ENCODE measurements around the gene FGFR3.

DNA sequence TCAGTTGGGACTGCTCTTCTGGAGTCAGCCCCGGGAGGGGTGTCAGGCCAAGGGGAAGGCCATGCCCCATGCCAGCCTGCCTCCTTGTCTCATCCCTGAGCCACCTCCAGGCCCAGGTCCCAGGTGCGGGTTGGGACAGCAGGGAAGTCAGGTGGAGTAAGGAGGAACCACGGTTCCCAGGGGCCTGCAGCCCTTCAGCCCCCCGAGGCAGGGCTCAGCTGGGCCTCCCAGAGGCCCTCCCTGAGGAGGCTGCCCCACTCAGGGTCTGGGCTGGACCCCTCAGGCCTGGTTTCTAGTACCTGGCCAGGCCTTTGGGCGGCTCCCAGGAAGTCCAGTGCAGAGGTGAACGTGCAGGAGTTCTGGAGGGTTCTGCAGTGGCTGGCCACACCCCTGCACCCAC is 23.4 kb upstream of the FGFR3 start:
- TF ChIP-seq, protein P1, sequence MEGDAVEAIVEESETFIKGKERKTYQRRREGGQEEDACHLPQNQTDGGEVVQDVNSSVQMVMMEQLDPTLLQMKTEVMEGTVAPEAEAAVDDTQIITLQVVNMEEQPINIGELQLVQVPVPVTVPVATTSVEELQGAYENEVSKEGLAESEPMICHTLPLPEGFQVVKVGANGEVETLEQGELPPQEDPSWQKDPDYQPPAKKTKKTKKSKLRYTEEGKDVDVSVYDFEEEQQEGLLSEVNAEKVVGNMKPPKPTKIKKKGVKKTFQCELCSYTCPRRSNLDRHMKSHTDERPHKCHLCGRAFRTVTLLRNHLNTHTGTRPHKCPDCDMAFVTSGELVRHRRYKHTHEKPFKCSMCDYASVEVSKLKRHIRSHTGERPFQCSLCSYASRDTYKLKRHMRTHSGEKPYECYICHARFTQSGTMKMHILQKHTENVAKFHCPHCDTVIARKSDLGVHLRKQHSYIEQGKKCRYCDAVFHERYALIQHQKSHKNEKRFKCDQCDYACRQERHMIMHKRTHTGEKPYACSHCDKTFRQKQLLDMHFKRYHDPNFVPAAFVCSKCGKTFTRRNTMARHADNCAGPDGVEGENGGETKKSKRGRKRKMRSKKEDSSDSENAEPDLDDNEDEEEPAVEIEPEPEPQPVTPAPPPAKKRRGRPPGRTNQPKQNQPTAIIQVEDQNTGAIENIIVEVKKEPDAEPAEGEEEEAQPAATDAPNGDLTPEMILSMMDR (IDR thresholded peaks at IDR 0.05) = no peak
- TF ChIP-seq POLR2A (IDR thresholded peaks at IDR 0.05) = no peak

All from thyroid gland (tissue), 4 donors.